HepG2 (cell line): Measurements from ENCODE around the gene CPNE8. TPM values are rescaled to one million over a fixed set of nuclear protein-coding genes. Genes with fewer than 3 reads are reported as not detected.

Experiments
- ATAC-seq: fragments of 200-7000 bp; cut with Tn5 transposase; 3 replicates; pipeline ENCODE4 v1.9.1; 2020; ENCODE audit warnings: mild to moderate bottlenecking, moderate library complexity
- BruUV-seq: library from RNA; stranded (reverse); fragments of 400-500 nt; replicated peaks from 2 replicates; lab custom pipeline; 2021; lab: Mats Ljungman, UMichigan
- CTCF ChIA-PET: fragments of 300-600 bp; formaldehyde crosslinking; extraction: SDS; loops from one replicate; lab custom pipeline; 2021; ENCODE audit warnings: low total read pairs, inconsistent platforms, low intra/inter-chr PET ratio; lab: Yijun Ruan, JAX
- POLR2A ChIA-PET: fragments of 350-600 bp; sonication (Branson Sonifier 250); formaldehyde crosslinking; loops from one replicate; lab custom pipeline; 2020; ENCODE audit warnings: antibody characterized with exemption, inconsistent platforms; lab: Yijun Ruan, JAX
- DNase-seq: peaks from one replicate; pipeline ENCODE4 v3.0.0-alpha.2; 2015; ENCODE audit warnings: low spot score
- FAIRE-seq: peaks from 3 replicates; lab custom pipeline; 2011; peaks lifted over from hg19 to GRCh38; lab: Jason Lieb, UNC
- H2AFZ ChIP-seq: one replicate; pipeline ENCODE4 v1.6.1; 2011; ENCODE audit warnings: low read length, inconsistent platforms
- H3K27ac ChIP-seq: fragments of 300-600 bp; 3 replicates; pipeline ENCODE4 v1.8.0; 2011; ENCODE audit warnings: mixed run types, mild to moderate bottlenecking, mixed read lengths, low read length, inconsistent platforms; ENCODE audit not compliant: insufficient read depth; ENCODE audit errors: extremely low read length
- H3K27me3 ChIP-seq, 2 experiments: fragments of 200-600 bp in 1 of 2; 2 replicates in 1 of 2; 3 replicates in 1 of 2; pipeline versions ENCODE4 v1.6.0 to v1.8.0; 2011; ENCODE audit warnings: low read length in 2 of 2, mild to moderate bottlenecking in 2 of 2, moderate library complexity in 2 of 2, inconsistent platforms in 1 of 2; ENCODE audit not compliant: insufficient read depth in 2 of 2, control insufficient read depth in 1 of 2
- H3K36me3 ChIP-seq, 2 experiments: fragments of 200-600 bp in 1 of 2; replicated peaks in 1 of 2; 2 replicates in 1 of 2; 3 replicates in 1 of 2; pipeline versions ENCODE4 v1.5.1 to v1.8.0; 2011; ENCODE audit warnings: low read length in 2 of 2, inconsistent platforms in 1 of 2; ENCODE audit not compliant: insufficient read depth in 2 of 2, control insufficient read depth in 1 of 2
- H3K4me1 ChIP-seq: 2 replicates; pipeline ENCODE4 v1.5.1; 2012; ENCODE audit warnings: low read length, inconsistent platforms; ENCODE audit not compliant: insufficient read depth
- H3K4me2 ChIP-seq: 2 replicates; pipeline ENCODE4 v1.6.0; 2011; ENCODE audit warnings: low read depth, low read length, inconsistent platforms
- H3K4me3 ChIP-seq, 3 experiments: fragments of 200-600 bp in 1 of 3; sonication (generic), shearing (Covaris generic) in 1 of 3; replicated peaks in 1 of 3; 2 replicates each; pipeline ENCODE4 v1.5.1; 2011 to 2016; ENCODE audit warnings: low read length in 3 of 3, inconsistent platforms in 2 of 3, low read depth in 2 of 3, mild to moderate bottlenecking in 2 of 3, control low read depth in 1 of 3, mixed read lengths in 1 of 3; ENCODE audit not compliant: insufficient read depth in 1 of 3
- H3K79me2 ChIP-seq: one replicate; pipeline ENCODE4 v1.6.1; 2011; ENCODE audit warnings: low read length, inconsistent platforms; ENCODE audit not compliant: insufficient read depth
- H3K9ac ChIP-seq: 2 replicates; pipeline ENCODE4 v1.6.0; 2011; ENCODE audit warnings: mild to moderate bottlenecking, low read depth, low read length, inconsistent platforms; ENCODE audit not compliant: insufficient read depth
- H3K9me3 ChIP-seq: 2 replicates; pipeline ENCODE4 v1.5.1; 2012; ENCODE audit warnings: mild to moderate bottlenecking, low read length
- H4K20me1 ChIP-seq: 2 replicates; pipeline ENCODE4 v1.6.0; 2011; ENCODE audit warnings: inconsistent platforms, mild to moderate bottlenecking, low read length, moderate library complexity; ENCODE audit not compliant: insufficient read depth
- ARHGAP35 ChIP-seq: sonication (generic); formaldehyde crosslinking; IDR thresholded peaks from 2 replicates; pipeline ENCODE4 v1.9.0; 2022; ENCODE audit warnings: mild to moderate bottlenecking, inconsistent platforms, moderate library complexity, missing genetic modification reagents, borderline replicate concordance
- HDAC1 ChIP-seq: sonication (generic); formaldehyde crosslinking; IDR thresholded peaks from 2 replicates; pipeline ENCODE4 v1.5.1; 2020; ENCODE audit warnings: mild to moderate bottlenecking, missing genetic modification reagents
- MZF1 ChIP-seq: sonication (generic); formaldehyde crosslinking; IDR thresholded peaks from 2 replicates; pipeline ENCODE4 v1.8.1; 2023; ENCODE audit warnings: mild to moderate bottlenecking, missing genetic modification reagents, borderline replicate concordance
- NR2F6 ChIP-seq, 2 experiments: IDR thresholded peaks; 2 replicates each; pipeline ENCODE4 v1.6.1; 2016; ENCODE audit warnings: antibody characterized with exemption in 1 of 2, mild to moderate bottlenecking in 1 of 2
- SRF ChIP-seq: IDR thresholded peaks from 2 replicates; pipeline ENCODE4 v1.6.1; 2011; ENCODE audit warnings: mild to moderate bottlenecking, low read depth, low read length, moderate library complexity
- ZNF441 ChIP-seq: sonication (generic); formaldehyde crosslinking; IDR thresholded peaks from 2 replicates; pipeline ENCODE4 v1.7.0; 2021; ENCODE audit warnings: missing genetic modification reagents, borderline replicate concordance
- ZNF543 ChIP-seq: sonication (generic); formaldehyde crosslinking; IDR thresholded peaks from 2 replicates; pipeline ENCODE4 v1.4.0; 2020; ENCODE audit warnings: mild to moderate bottlenecking, missing genetic modification reagents
- ZNF644 ChIP-seq: IDR thresholded peaks from 2 replicates; pipeline ENCODE4 v1.6.1; 2016; ENCODE audit warnings: low read depth
- WGBS: methylation state at CpG from one replicate; pipeline ENCODE4 v1.1.6; 2017; ENCODE audit warnings: low lambda C conversion rate; 5-methylcytosine and 5-hydroxymethylcytosine counted together
- in situ Hi-C: cut with HindIII; loops from 2 replicates; pipeline ENCODE4 v1.10.0; 2017; ENCODE audit warnings: low pct_unique_long_range_greater_than_20kb; ENCODE audit not compliant: extremely low pct_ligation_motif_present
- intact Hi-C: fragments of 100-400 bp; cut with micrococcal nuclease; formaldehyde crosslinking; loops from one replicate; pipeline ENCODE4 v1.10.0; 2022; ENCODE audit not compliant: unreplicated experiment
- polyA plus RNA-seq, 8 experiments: library from polyadenylated mRNA; depleted of rRNA in 3 of 8; stranded (reverse) in 7 of 8; unstranded in 1 of 8; fragments of >200 nt; fragmentation: Illumina TruSeq in 4 of 8; extraction: Trizol in 4 of 8; gene quantifications; 2 replicates each; pipeline versions ENCODE4 v1.2.1 to v1.2.3, GENCODE V29; 2011 to 2016; ENCODE audit warnings: low read depth in 4 of 8, missing spikeins in 1 of 8, mixed read lengths in 1 of 8; ENCODE audit not compliant: insufficient read depth in 1 of 8
- total RNA-seq, 5 experiments: library from RNA; depleted of rRNA; stranded (reverse); fragments of >200 nt; fragmentation: Illumina TruSeq; extraction: Trizol; gene quantifications; 2 replicates each; pipeline ENCODE4 v1.2.3, GENCODE V29; 2016; ENCODE audit warnings: low read depth in 1 of 5
- TF ChIP-seq, protein P1 (sequence below): sonication (generic); formaldehyde crosslinking; IDR thresholded peaks from 2 replicates; pipeline ENCODE4 v1.4.0; 2020; ENCODE audit warnings: missing genetic modification reagents

Gene CPNE8
- total and polyA plus RNA-seq, 2 of the 13 experiments (the other 11 are each of a cell fraction or from before 2014, with no cell fraction given), result 2.4 to 2.7 TPM

DNA sequence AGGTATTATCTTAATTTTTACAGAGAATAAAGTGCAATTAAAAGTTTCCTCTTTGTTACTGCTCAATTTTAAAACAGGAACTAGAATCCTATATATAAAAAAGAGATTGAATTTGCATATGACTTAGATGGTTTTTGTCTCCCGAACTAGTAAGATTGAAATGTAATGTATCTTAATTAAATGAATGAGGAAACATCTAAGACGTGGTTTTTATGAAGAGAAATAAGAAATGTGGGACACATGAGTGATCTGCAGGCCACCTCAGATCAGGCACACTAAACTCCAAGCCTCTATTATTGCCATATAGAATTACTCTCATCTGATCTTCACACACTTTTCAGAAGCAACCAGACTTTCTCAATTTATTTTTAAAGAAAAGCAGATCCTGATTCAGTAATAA lies 158.6 kb downstream of the CPNE8 start (continued):
- TF ChIP-seq, protein P1, sequence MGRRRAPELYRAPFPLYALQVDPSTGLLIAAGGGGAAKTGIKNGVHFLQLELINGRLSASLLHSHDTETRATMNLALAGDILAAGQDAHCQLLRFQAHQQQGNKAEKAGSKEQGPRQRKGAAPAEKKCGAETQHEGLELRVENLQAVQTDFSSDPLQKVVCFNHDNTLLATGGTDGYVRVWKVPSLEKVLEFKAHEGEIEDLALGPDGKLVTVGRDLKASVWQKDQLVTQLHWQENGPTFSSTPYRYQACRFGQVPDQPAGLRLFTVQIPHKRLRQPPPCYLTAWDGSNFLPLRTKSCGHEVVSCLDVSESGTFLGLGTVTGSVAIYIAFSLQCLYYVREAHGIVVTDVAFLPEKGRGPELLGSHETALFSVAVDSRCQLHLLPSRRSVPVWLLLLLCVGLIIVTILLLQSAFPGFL, result no peak
- TF ChIP-seq ZNF441 (CRISPR knock-in tag) (no peak), ARHGAP35 (no peak), NR2F6 (IDR thresholded peaks at IDR 0.05) (no peak), NR2F6 (CRISPR knock-in tag; IDR thresholded peaks at IDR 0.05) (no peak), MZF1 (CRISPR knock-in tag) (no peak), ZNF644 (CRISPR knock-in tag) (no peak), SRF (no peak), HDAC1 (CRISPR knock-in tag) (no peak)

DNA sequence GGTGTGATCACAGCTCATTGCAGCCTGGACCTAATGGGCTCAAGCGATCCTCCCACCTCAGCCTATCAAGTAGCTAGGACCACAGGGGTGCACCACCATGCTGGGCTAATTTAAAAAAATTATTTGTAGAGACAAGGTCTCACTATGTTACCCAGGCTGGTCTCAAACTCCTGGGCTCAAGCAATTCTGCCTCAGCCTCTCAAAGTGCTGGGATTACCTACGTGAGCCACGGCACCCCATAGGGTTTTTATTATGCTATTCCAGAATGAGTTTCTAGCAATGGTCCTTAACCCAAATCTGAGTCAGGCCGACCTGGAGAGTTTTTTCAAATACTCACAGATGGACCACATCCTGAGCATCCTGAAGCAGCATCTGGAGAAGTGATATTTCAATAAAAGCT lies 159.8 kb downstream of the CPNE8 start:
- no peaks in the 10 kb centered on the region for H3K27me3 ChIP-seq
- BruUV-seq, result no TSS peak
- H3K9ac ChIP-seq, result no peak overlapping the region
- no peaks in the 10 kb centered on the region for H4K20me1 ChIP-seq
- intact Hi-C loops, result no loop called here
- TF ChIP-seq ZNF543, result no peak
- TF ChIP-seq, all 625 proteins: peak for 0
- DNase-seq (no peak), FAIRE-seq (no peak), ATAC-seq (no peak)
- no peaks in the 10 kb centered on the region for H3K79me2 ChIP-seq
- H3K4me1 ChIP-seq, result no peaks in the 10 kb centered on the region
- H3K4me3 ChIP-seq, result no peak overlapping the region
- H3K36me3 ChIP-seq, result no peaks in the 10 kb centered on the region
- H2AFZ ChIP-seq, result no peak overlapping the region
- ChIA-PET POLR2A (no interaction called here), CTCF (no interaction called here)
- 33% methylated on average over 1 of the region's 4 CpGs for WGBS
- no peak overlapping the region for H3K27ac ChIP-seq
- no peak overlapping the region for H3K4me2 ChIP-seq
- no peaks in the 10 kb centered on the region for H3K9me3 ChIP-seq
- in situ Hi-C loops, result no loop called here
